ENCODE results near the gene NELL2.

- TF ChIP-seq CTCF (IDR thresholded peaks at IDR 0.05) (no peak), POLR2A (IDR thresholded peaks at IDR 0.05) (no peak), POLR2AphosphoS5 (IDR thresholded peaks at IDR 0.05) (no peak), EP300 (IDR thresholded peaks at IDR 0.05) (no peak)
Measured at GRCh38 chr12:44817687-44818086, 58.4 kb downstream of the NELL2 start.

All from upper lobe of left lung (tissue), 4 donors.